Uterus (tissue), 4 donors: ENCODE measurements around the gene OTOL1. TPM values are rescaled to one million over a fixed set of nuclear protein-coding genes. Genes with fewer than 3 reads are reported as not detected.

Experiments used
- DNase-seq, 2 donors: peaks; one replicate each; pipeline ENCODE4 v3.0.0-alpha.2; 2019 to 2020
- H3K27ac ChIP-seq, 2 donors: fragments of 200-600 bp; sonication (generic); 1 replicate in 1 of 2; 2 replicates in 1 of 2; pipeline ENCODE4 v1.5.1; 2016 to 2018
- H3K27me3 ChIP-seq, 2 donors: fragments of 200-600 bp; sonication (generic); one replicate each; pipeline ENCODE4 v1.5.1; 2018 to 2019; ENCODE audit warnings: control low read depth in 1 of 2
- H3K36me3 ChIP-seq, 2 donors: fragments of 200-600 bp; sonication (generic); one replicate each; pipeline ENCODE4 v1.5.1; 2019; ENCODE audit warnings: control low read depth in 1 of 2
- H3K4me1 ChIP-seq, 2 donors: fragments of 200-600 bp; sonication (generic); one replicate each; pipeline ENCODE4 v1.5.1; 2018 to 2019; ENCODE audit warnings: control low read depth in 1 of 2
- H3K4me3 ChIP-seq, 2 donors: fragments of 200-600 bp; sonication (generic); 1 replicate in 1 of 2; 2 replicates in 1 of 2; pipeline ENCODE4 v1.5.1; 2018 to 2019; ENCODE audit warnings: mild to moderate bottlenecking in 1 of 2
- H3K9me3 ChIP-seq, 2 donors: fragments of 200-600 bp; sonication (generic); one replicate each; pipeline ENCODE4 v1.5.1; 2019; ENCODE audit warnings: control low read depth in 1 of 2
- CTCF ChIP-seq, 4 experiments: fragments of 200-600 bp in 2 of 4; fragments of 450-650 bp in 2 of 4; sonication (generic) in 2 of 4; IDR thresholded peaks; one replicate each; pipeline ENCODE4 v1.5.1; 2016 to 2019; ENCODE audit warnings: antibody characterized with exemption in 4 of 4, mild to moderate bottlenecking in 2 of 4, moderate library complexity in 1 of 4
- POLR2A ChIP-seq, 2 donors: fragments of 450-650 bp; IDR thresholded peaks; one replicate each; pipeline ENCODE4 v1.6.1; 2016; ENCODE audit warnings: antibody characterized with exemption in 2 of 2, mild to moderate bottlenecking in 1 of 2, moderate library complexity in 1 of 2
- intact Hi-C: fragments of 100-400 bp; cut with DNase I; formaldehyde crosslinking; loops from one replicate; pipeline ENCODE4 v1.15.1; 2023; ENCODE audit warnings: low total_unique reads
- total RNA-seq, 4 donors: library from RNA; depleted of rRNA in 3 of 4; stranded (reverse); fragments of >200 nt in 3 of 4; gene quantifications; one replicate each; pipeline versions ENCODE4 v1.1.0 to v1.2.4, GENCODE V29; 2014 to 2023
- donor health status: DM: yes; HTN: yes; CAD: no.

Gene OTOL1
- total RNA-seq, 4 donors from 2014 or later: not detected

GRCh38 chr3:161550491-161551195, 54.0 kb downstream of the OTOL1 start:
- Histone ChIP-seq H3K9me3 (no peaks in the 10 kb centered on the region), H3K36me3 (no peaks in the 10 kb centered on the region), H3K27ac (no peak overlapping the region), H3K27me3 (no peaks in the 10 kb centered on the region), H3K4me1 (no peaks in the 10 kb centered on the region), H3K4me3 (no peak overlapping the region)
- DNase-seq: no peak
- TF ChIP-seq POLR2A (IDR thresholded peaks at IDR 0.05) (no peak), CTCF (IDR thresholded peaks at IDR 0.05) (no peak)
- intact Hi-C loops: no loop called here

- intact Hi-C loops: no loop called here
- Histone ChIP-seq H3K27me3 (no peaks in the 10 kb centered on the region), H3K36me3 (no peaks in the 10 kb centered on the region), H3K27ac (no peak overlapping the region), H3K9me3 (no peaks in the 10 kb centered on the region), H3K4me1 (no peaks in the 10 kb centered on the region), H3K4me3 (no peak overlapping the region)
- no peak for DNase-seq
- TF ChIP-seq POLR2A (IDR thresholded peaks at IDR 0.05) (no peak), CTCF (IDR thresholded peaks at IDR 0.05) (no peak)
Observed at GRCh38 chr3:161551697-161552096, 55.1 kb downstream of the OTOL1 start.

GRCh38 chr3:161552984-161553560, 56.5 kb downstream of the OTOL1 start:
- Histone ChIP-seq H3K36me3 (no peaks in the 10 kb centered on the region), H3K27ac (no peak overlapping the region), H3K4me1 (no peaks in the 10 kb centered on the region), H3K27me3 (no peaks in the 10 kb centered on the region), H3K9me3 (no peaks in the 10 kb centered on the region), H3K4me3 (no peak overlapping the region)
- DNase-seq: no peak
- TF ChIP-seq POLR2A (IDR thresholded peaks at IDR 0.05) (no peak), CTCF (IDR thresholded peaks at IDR 0.05) (no peak)
- intact Hi-C loops: no loop called here

Other genes starting within 250 kb of the OTOL1 start
- gene SPTSSB, start 125.3 kb upstream of the OTOL1 start, total RNA-seq: 1 to 10 TPM in 2 of 4 donors, under 1 TPM in 1, not detected in 1; under 0.01 to 1.5 (median 1.0) TPM